Smooth muscle cell (in vitro differentiated cells): Measurements from ENCODE around the gene GHR. TPM values are rescaled to one million over a fixed set of nuclear protein-coding genes. Genes with fewer than 3 reads are reported as not detected.

Source experiments
- DNase-seq: peaks from one replicate; lab custom pipeline; 2025; ENCODE audit not compliant: unreplicated experiment; lab: John Stamatoyannopoulos, UW
- H2AFZ ChIP-seq: fragments of 200-600 bp; sonication (generic); 2 replicates; pipeline ENCODE4 v1.6.0; 2016; ENCODE audit warnings: antibody characterized with exemption, low read depth, mild to moderate bottlenecking
- H3F3A ChIP-seq: fragments of 200-600 bp; sonication (generic); 2 replicates; pipeline ENCODE4 v1.6.0; 2017; ENCODE audit warnings: antibody characterized with exemption, low read depth
- H3K27ac ChIP-seq: fragments of 200-600 bp; sonication (generic); 2 replicates; pipeline ENCODE4 v1.5.1; 2016; ENCODE audit warnings: low read depth, mild to moderate bottlenecking
- H3K27me3 ChIP-seq: fragments of 200-600 bp; sonication (generic); 2 replicates; pipeline ENCODE4 v1.6.1; 2016; ENCODE audit warnings: low read depth, mild to moderate bottlenecking
- H3K36me3 ChIP-seq: fragments of 200-600 bp; sonication (generic); 2 replicates; pipeline ENCODE4 v1.5.1; 2016; ENCODE audit warnings: low read depth
- H3K4me1 ChIP-seq: fragments of 200-600 bp; sonication (generic); 2 replicates; pipeline ENCODE4 v1.5.1; 2016; ENCODE audit warnings: low read depth
- H3K4me2 ChIP-seq: fragments of 200-600 bp; sonication (generic); 2 replicates; pipeline ENCODE4 v1.6.0; 2016; ENCODE audit warnings: mild to moderate bottlenecking
- H3K4me3 ChIP-seq: fragments of 200-600 bp; sonication (generic); 2 replicates; pipeline ENCODE4 v1.5.1; 2016; ENCODE audit warnings: mild to moderate bottlenecking
- H3K79me2 ChIP-seq: fragments of 200-600 bp; sonication (generic); 2 replicates; pipeline ENCODE4 v1.6.0; 2016; ENCODE audit warnings: low read depth, mild to moderate bottlenecking
- H3K9ac ChIP-seq: fragments of 200-600 bp; sonication (generic); 2 replicates; pipeline ENCODE4 v1.6.0; 2016; ENCODE audit warnings: low read depth
- H3K9me3 ChIP-seq: fragments of 200-600 bp; sonication (generic); replicated peaks from 2 replicates; pipeline ENCODE4 v1.5.1; 2016; ENCODE audit warnings: low read depth
- H4K20me1 ChIP-seq: fragments of 200-600 bp; sonication (generic); 2 replicates; pipeline ENCODE4 v1.6.0; 2016; ENCODE audit warnings: low read depth
- CTCF ChIP-seq: fragments of 200-600 bp; sonication (generic); IDR thresholded peaks from 2 replicates; pipeline ENCODE4 v1.5.1; 2017; ENCODE audit warnings: borderline replicate concordance, mild to moderate bottlenecking, antibody characterized with exemption; ENCODE audit not compliant: insufficient read depth, poor library complexity, severe bottlenecking
- WGBS: methylation state at CpG from one replicate; pipeline ENCODE4 v1.1.7; 2016; ENCODE audit warnings: low lambda C conversion rate; 5-methylcytosine and 5-hydroxymethylcytosine counted together
- polyA plus RNA-seq: library from polyadenylated mRNA; unstranded; fragments of >200 nt; fragmentation: Nextera tagmentation; extraction: Ambion mirVana; gene quantifications from 2 replicates; pipeline ENCODE4 v1.2.1, GENCODE V29; 2016
- total RNA-seq: library from RNA; depleted of rRNA; stranded (reverse); fragments of >200 nt; gene quantifications from 2 replicates; pipeline ENCODE4 v1.2.3, GENCODE V29; 2014

The GHR gene
- total and polyA plus RNA-seq, 2 experiments from 2014 or later, result 2.1 to 4.3 TPM

GRCh38 chr5:42753099-42753498 lies 329.9 kb downstream of the GHR start:
- no peaks in the 10 kb centered on the region for H3K4me1 ChIP-seq
- no peak overlapping the region for H3K27ac ChIP-seq
- H2AFZ ChIP-seq, result no peak overlapping the region
- TF ChIP-seq CTCF, result no peak
- no peak overlapping the region for H3K4me3 ChIP-seq
- H3F3A ChIP-seq, result no peaks in the 10 kb centered on the region
- no peak for DNase-seq
- no peaks in the 10 kb centered on the region for H3K9me3 ChIP-seq
- no peaks in the 10 kb centered on the region for H3K27me3 ChIP-seq
- WGBS, result 85% methylated on average over 3 of the region's 3 CpGs
- H3K9ac ChIP-seq, result no peak overlapping the region
- H3K4me2 ChIP-seq, result no peak overlapping the region
- H3K36me3 ChIP-seq, result no peaks in the 10 kb centered on the region
- H3K79me2 ChIP-seq, result no peaks in the 10 kb centered on the region
- H4K20me1 ChIP-seq, result no peaks in the 10 kb centered on the region

- H3K9me3 ChIP-seq, result no peaks in the 10 kb centered on the region
- no peak within 1 kb of the TSS for H3K27ac ChIP-seq
- H3F3A ChIP-seq, result no peaks in the 10 kb centered on the region
- no peak for TF ChIP-seq CTCF
- WGBS, result 48% methylated on average over 35 of the region's 35 CpGs
- no peaks in the 10 kb centered on the region for H3K79me2 ChIP-seq
- H3K36me3 ChIP-seq, result no peaks in the 10 kb centered on the region
- no peaks in the 10 kb centered on the region for H4K20me1 ChIP-seq
- no peaks in the 10 kb centered on the region for H3K27me3 ChIP-seq
- peak within 1 kb of the TSS; percentile 78 for H3K4me2 ChIP-seq
- DNase-seq, result no peak
- H3K4me3 ChIP-seq, result peak within 1 kb of the TSS; percentile 34
- H2AFZ ChIP-seq, result peak within 1 kb of the TSS; percentile 71
- H3K9ac ChIP-seq, result no peak within 1 kb of the TSS
- no peaks in the 10 kb centered on the region for H3K4me1 ChIP-seq
Measured at GRCh38 chr5:42756606-42757601, 333.7 kb downstream of the GHR start, which contains the start of gene CCDC152. CCDC152 (plus strand) TSS chr5:42756818; CDS start chr5:42759122, 2,304 bp downstream.

GRCh38 chr5:42759456-42759855 lies 336.2 kb downstream of the GHR start:
- no peak overlapping the region for H3K9ac ChIP-seq
- no peak overlapping the region for H3K4me3 ChIP-seq
- no peaks in the 10 kb centered on the region for H3K4me1 ChIP-seq
- H3K9me3 ChIP-seq, result no peaks in the 10 kb centered on the region
- H3K27me3 ChIP-seq, result no peaks in the 10 kb centered on the region
- H3F3A ChIP-seq, result no peaks in the 10 kb centered on the region
- TF ChIP-seq CTCF, result no peak
- no peak overlapping the region for H3K27ac ChIP-seq
- H2AFZ ChIP-seq, result no peak overlapping the region
- no peaks in the 10 kb centered on the region for H3K79me2 ChIP-seq
- H3K4me2 ChIP-seq, result no peak overlapping the region
- no peak for DNase-seq
- no peaks in the 10 kb centered on the region for H3K36me3 ChIP-seq
- 74% methylated on average over 2 of the region's 2 CpGs for WGBS
- no peaks in the 10 kb centered on the region for H4K20me1 ChIP-seq
